RPMI7951 (cell line): ENCODE measurements around the gene SSC5D. TPM values are rescaled to one million over a fixed set of nuclear protein-coding genes. Genes with fewer than 3 reads are reported as not detected.

Experiments
- DNase-seq: peaks from one replicate; pipeline ENCODE4 v3.0.0-alpha.2; 2012; ENCODE audit warnings: low read depth
- total RNA-seq: library from RNA; depleted of rRNA; stranded (reverse); fragments of >200 nt; shearing (Covaris generic); gene quantifications from 2 replicates; pipeline ENCODE4 v1.2.3, GENCODE V29; 2014

Gene SSC5D
- total RNA-seq, 1 experiment from 2014 or later, result 3.2 TPM

DNA sequence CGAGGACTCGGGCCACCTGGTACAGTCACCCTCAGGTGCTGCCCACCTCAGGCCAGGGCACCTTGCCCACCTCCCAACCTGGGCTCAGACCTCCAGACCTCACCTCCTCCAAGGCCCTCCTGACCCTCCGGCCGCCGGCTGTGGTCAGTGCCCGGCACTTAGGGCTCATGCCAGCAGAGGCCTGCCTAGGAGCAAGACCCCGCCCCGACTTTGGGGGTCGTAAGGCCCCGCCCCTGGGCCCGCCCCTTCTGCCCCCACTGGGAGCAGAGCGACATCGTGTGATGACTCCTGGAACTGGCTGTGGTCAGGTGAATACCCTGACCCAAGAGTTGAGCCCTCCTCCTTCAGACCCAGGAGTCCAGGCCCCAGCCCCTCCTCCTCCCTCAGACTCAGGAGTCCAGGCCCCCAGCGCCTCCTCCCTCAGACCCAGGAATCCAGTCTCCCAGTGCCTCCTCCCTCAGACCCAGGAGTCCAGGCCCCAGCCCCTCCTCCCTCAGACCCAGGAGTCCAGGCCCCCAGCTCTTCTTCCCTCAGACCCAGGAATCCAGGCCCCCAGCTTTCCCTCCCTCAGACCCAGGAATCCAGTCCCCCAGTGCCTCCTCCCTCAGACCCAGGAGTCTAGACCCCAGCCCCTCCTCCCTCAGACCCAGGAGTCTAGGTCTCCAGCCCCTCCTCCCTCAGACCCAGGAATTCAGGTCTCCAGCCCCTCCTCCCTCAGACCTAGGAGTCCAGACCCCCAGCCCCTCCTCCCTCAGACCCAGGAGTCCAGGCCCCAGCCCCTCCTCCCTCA, 48.9 kb downstream of the SSC5D start, which contains the start of gene SBK2:
Gene SBK2 (minus strand): TSS at position 183 of the 790 bp plus-strand sequence. CDS start 839 bp downstream, outside the sequence.
- no peak for DNase-seq

DNA sequence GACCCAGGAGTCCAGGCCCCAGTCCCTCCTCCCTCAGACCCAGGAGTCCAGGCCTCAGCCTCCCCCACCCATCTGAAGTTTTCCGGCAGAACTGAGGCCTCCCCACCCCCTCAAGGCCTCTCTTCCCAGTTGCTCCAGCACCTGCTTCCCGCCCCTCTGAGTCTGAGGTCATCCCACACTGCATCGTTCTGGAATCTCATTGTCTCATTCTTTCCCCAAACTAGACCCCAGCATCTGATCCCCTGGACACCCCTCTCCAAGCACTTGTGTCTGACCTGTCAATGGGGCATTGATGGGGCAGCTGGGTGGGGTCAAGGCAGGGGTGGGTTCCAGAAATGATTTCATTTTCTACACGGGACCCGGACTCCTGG, 49.5 kb downstream of the SSC5D start:
- DNase-seq, result no peak

DNA sequence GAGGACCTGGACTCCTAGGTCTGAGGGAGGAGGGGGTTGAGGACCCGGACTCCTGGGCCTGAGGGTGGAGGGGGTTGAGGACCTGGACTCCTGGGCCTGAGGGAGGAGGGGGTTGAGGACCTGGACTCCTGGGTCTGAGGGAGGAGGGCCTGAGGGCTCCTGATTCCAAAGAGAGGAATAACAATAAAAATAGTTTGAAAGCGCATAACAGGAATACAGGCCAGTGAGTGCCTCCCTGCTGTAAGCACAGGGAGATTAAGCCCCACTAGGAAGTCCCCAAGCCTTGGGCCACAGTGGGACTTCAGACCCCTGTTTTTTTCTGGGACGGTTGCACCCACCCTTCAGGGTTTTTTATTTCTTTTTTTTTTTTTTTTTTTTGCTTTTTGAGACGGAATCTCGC, 49.9 kb downstream of the SSC5D start:
- no peak for DNase-seq

DNA sequence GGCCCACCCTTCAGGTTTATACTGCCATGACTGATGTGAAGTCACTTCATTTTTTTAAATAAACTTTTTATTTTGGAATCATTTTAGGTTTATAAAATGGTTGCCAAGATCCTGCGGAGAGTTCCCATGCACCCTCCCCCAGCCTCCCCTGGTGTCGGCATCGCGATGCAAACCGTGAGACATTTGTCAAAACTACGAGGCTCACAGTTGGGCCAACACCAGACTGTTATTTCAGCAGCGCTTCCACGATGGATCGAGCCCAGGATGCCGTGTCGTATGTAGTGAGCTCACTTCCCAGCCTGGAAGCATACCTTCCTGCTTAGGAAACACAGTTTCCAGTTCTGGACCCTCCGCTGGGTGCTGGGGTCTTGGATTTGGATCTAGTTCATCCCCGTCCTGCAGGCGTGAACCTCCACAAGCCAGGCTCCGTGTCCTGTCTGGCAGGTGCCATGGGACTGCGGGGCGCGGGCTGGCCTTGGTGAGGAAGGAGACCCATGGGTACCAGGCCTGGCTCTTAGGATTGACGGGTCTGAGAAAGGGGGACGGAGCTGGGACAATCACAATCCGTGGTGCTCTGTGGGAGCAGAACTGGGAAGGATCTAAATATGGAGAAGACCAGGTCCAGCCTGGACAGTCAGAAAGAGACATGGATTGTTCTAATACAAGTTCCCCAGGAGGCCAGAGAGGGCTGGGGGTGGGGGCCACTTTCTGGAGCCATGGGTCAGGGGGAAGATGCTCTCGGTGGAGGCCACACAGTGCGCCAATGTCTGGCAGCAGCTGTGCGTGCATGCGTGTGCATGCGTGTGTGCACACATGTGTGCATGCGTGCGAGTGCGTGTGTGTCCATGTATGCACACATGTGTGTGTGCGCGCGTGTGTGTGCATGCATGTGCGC, 51.1 kb downstream of the SSC5D start:
- no peak for DNase-seq

DNA sequence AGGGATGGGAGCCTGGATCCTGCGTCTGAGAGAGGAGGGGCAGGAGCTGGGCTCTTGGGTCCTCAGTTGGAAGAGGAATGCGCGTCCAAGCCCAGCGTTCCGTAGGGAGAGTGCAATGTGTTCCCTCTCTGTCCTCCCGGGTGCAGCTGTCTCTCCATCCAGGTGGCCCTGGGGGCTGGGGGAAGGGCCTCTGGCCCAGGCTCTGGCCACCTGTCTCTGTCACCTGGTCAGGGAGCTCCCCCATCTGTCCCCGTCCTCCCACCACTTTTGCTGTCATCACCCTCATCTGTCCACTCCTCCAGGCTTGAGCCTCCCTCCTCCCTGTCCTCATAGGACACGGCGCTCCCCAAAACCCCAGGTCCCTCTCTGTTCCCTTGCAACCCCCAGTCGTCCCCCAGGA, 52.4 kb downstream of the SSC5D start:
- no peak for DNase-seq

DNA sequence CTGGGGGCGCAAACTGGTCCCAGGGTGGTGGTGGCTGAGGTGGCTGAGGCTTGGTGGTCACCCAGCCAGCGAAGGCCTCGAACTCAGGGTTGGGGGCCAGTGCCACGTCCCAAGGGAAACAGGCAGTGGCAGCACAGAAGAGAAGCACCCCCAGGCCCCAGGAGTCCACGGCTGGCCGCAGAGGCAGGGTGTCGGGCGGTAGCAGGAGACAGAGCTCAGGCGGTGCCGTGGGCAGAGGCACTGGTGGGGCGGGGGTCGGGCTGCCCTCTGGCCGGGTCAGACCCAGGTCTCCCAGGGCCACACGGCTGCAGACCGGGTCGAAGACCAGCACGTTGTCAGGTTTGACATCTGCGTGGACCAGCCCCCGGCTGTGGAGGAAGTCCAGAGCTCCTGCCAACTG, 52.9 kb downstream of the SSC5D start:
- no peak for DNase-seq

DNA sequence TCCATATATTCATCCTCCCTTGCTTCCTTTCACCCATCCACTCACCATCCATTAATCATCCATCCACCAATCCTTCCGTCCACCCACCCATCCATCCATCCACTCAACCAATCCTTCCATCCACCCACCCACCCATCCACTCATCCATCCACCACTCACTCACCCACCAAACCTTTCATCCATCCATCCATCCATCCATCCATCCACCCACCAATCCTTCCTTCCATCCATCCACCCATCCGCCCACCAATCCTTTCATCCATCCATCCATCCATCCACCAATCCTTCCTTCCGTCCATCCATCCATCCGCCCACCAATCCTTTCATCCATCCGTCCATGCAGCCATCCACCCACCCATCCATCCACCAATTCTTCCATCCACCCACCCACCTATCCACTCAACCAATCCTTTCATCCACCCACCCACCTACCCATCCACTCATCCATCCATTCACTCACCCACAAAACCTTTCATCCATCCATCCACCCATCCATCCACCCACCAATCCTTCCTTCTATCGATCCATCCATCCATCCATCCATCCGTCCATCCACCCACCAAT, 54.1 kb downstream of the SSC5D start:
- no peak for DNase-seq

DNA sequence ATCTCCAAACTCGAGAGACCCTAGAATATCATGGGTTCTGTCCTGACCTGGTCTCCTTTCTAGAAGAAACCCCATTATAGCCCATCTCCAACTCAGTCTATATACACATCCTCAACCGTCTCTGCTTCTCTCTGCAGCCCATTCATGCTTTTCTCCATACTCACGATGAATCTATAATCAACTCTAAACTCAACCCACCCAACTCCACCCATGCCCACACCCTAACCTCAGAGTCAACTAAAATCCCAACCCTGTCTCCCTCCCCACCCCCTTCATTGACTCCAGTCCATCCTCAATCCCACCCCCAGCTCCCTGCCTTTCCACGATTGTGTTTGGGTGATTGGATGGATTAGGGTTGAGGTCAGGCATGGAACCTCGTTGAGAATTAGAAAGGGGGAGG, 55.3 kb downstream of the SSC5D start:
- DNase-seq, result no peak

DNA sequence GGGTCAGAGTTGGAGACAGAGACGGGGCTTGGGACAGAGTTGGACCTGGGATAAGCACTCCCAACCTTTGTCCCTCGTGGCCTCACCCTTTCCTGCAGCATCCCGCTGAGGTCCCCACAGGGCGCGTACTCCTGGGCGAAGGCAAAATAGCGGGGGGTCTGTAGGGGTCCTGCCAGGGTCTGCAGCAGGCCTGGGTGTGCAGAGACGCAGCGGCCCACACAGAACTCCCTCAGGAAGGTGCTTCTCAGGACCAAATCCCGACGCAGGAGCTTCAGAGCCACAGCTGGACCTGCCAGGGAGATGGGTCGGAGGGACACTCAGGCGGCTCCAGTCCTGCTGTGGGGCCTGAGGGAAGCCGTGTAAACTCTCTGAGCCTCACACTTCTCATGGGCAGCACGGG, 55.8 kb downstream of the SSC5D start:
- DNase-seq, result no peak

DNA sequence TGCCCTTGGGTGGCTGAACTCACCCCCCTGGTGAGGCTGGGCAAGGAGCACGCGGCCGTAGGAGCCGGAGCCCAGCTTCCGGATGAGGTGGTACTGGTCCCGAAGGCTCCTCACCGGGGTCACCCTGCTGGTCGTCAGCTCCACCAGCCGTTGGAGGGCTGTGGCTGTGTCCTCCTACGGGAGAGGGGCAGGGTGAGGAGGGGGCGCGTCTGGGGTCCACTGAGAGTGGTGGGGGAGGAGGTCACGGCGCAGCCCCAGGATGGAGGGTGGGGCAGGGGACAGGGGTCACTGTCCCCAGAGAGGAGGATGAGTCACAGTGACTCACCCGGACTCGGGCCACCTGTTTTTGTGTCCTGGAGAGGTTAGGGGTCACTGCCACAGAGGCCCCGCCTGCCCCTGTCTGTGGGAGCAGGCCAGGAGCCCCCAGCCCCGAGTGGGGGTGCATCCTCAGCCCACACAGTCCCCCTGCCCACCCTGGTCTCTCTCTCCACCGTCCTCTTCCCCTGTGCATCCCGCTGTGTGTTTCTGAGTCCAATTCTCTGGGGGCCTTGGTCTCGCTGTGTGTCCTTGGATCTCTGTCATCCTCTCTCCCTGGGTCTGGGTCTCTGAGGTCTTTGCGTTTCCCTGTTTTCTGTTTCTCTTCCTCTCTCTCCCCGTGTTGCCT, 56.7 kb downstream of the SSC5D start:
- peak; percentile 38 for DNase-seq

DNA sequence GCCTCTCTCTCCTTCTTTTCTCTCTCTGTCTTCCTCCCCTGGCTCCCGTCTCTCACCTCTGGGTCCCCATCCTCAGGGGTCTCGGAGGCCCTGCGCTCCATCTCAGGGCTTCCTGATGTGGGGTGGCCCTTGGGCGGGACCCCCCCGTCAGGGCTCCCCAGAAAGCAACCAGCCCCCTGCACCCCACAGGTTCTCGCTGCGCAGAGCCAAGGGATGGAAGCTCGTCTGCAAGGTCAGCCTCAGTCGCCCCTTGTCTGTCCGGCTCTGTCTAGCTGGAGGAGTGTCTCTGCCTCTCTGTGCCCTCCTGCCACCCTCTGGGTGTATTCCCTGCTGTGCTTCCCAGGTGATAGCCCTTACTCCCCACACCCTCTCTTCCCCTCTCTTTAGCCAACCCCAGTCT, 57.2 kb downstream of the SSC5D start, which contains the start of gene SBK3:
Gene SBK3 (minus strand): TSS at position 101 of the 400 bp plus-strand sequence. CDS start 0 bp downstream, at position 101.
- no peak for DNase-seq

DNA sequence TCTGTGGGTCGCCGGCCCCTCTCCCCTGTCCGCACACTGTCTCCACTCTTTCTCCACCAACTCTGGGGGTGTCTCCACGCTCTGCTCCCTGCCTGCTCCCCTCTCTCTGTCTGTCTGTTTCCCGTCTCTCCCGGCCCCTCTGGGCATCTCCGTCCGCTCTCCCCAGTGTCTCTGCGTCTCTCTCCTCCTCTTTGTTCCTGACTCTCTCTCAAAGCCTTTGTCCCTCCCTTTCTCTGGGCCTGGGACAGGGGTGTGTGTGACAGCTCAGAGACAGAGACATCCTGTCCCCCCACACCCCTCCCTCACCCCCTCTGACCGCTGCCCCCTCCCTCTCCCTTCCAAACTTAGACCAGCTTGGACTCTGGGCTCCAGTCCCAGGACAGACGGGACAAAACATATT, 57.8 kb downstream of the SSC5D start:
- no peak for DNase-seq

DNA sequence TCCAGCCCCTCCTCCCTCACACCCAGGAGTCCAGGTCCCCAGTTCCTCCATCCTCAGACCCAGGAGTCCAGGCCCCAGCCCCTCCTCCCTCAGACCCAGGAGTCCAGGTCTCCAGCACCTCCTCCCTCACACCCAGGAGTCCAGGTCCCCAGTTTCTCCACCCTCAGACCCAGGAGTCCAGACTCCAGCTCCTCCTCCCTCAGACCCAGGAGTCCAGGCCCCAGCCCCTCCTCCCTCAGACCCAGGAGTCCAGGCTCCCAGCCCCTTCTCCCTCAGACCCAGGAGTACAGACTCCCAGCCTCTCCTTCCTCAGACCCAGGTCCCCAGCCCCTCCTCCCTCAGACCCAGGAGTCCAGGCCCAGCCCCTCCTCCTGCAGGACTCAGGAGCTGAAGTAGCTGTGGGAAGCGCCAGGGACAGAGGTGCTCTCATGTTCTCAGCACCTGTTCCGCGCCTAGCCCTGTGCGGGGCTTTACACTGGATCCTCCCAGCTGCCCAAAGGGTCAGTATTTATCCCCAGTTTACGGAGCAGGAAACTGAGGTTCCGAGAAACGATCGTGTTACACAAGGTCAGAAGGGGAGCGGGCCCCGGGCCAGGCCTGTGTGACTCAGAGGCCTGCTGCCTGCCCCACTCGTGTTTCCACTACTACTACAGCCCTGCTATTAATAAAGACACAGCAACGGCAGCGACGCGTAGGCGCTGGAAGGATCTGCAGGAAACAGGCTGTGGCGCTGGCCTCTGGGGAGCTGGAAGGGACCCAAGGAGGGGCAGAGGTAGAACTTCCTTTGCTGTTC, 58.8 kb downstream of the SSC5D start:
- peak; percentile 86 for DNase-seq

DNA sequence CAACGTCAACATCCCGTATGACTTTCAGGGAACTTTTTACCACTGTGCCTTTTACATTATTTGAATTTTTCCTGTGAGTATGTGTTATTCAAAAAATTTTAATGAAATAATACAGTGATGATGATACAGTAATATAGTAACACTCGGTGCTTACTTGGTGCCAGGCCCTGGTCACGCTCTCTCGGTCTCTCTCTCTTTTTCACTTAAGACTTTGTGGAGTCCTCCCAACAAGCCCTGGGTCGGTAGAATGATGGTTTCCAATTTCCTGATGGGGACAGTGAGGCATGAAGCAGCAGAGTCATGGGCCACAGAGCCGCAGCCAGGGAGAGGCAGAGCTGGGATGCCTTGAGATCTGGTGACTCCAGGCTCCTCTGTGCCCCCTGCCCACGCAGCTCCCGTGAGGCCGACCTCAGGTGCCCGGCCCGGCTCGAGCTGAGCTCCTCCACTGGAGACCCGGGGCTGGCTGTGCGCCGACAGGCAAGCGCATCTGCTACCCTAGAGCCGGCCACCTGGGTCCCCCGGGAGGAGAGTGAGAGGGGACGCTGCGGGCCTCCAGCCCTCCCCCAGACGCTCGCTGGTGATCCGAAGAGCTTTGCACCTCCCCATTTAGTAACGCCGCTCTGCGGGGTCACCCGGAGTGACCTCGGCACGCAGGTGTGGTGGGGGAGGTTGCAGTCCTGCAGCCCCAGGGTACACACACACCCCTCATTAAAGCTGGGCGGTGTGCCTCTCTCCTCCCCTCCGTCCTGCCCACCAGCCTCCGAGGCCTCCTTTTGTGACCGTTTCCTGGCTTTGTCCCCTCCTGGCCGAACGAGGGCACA, 61.5 kb downstream of the SSC5D start:
- peak; percentile 54 for DNase-seq

DNA sequence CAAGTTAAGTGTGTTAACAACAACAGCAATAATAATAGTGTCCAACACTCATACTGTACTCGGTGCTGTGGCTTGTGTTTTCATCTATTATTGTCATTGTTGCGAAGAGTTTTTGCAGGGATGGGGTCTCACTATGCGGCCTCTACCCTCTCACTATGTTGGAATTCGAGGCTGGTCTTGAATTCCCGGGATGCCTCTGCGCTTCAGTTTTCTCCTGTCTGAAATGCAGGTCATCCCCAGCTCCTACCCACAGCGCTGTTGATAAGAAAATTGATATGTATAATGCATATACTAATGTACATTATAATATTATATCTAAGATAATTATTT, 62.0 kb downstream of the SSC5D start:
- DNase-seq, result no peak

DNA sequence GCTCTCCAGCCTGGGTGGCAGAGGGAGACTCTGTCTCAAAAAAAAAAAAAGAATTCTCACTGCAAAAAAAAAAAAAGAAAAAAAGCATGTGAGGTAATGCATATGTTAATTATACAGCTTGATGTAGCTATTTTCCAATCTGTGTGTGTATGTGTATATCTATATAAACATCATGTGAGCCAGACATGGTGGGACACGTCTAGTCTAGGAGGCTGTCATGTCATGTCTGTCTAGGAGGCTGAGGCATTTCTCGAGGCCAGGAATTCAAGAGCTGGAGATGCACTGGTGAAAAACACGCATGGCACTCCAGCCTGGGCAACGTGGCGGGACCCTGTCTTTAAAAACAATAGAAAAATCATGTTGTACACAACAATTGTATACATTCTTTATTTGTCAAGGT, 64.0 kb downstream of the SSC5D start:
- no peak for DNase-seq

DNA sequence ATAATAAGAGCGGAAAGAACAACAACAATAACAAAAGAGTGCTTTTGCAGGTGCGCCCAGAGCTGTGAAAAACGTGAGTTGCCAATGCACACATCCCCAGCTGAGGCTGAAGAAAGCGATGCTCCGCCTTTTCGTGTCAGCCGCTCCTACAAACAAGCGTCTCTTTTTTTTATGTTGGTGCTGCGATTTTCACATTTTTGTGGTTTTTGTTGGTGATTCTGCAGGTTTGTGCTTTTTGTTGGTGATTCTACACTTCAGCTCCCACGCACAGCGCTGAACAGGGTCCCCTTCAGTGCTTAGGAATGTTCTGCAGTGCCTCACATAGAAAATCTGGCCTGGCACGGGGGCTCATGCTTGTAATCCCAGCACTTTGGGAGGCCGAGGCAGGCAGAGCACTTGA, 64.4 kb downstream of the SSC5D start:
- peak; percentile 66 for DNase-seq

DNA sequence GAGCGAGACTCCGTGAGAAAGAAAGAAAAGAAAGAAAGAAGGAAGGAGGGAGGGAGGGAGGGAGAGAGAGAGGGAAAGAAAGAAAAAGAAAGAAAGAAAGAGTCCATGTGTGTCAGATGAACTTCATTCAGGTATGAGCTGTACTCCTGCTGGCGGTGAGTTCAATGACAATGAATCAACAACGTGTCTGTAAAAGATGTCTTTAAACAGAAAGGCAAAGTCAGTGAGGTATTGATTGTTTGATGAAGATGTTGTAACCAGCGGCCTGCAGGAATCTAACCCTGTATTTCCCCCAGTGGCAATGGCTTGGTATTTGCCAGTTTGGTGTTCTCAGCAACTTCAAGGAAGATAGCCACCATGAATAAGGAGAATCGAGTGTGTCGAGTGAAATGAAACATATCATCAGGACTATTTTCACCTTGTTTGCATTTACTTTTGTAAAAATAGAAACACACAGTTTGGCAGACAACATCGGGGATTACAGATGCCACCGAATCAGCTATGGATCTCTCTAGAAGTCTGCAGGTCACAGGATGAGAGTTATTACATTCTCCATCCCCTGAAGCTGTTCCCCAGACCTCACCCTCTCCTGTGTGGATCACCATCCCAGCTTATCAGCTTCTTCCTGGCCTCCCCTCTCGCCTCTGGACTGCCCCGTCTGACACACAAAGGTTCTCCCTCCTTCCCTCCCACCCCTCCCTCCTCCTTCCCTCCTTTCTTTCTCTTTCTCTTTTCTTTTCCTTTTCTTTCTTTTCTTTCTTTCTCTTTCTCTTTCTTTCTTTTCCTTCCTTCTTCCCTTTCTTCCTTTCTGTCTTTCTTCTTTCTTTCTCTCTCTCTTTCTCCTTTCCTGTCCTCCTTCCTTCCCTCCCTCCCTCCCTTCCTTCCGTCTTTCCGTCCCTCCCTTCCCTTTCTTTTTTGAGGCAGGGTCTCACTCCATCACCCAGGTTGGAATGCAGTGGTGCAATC, 65.3 kb downstream of the SSC5D start:
- no peak for DNase-seq

DNA sequence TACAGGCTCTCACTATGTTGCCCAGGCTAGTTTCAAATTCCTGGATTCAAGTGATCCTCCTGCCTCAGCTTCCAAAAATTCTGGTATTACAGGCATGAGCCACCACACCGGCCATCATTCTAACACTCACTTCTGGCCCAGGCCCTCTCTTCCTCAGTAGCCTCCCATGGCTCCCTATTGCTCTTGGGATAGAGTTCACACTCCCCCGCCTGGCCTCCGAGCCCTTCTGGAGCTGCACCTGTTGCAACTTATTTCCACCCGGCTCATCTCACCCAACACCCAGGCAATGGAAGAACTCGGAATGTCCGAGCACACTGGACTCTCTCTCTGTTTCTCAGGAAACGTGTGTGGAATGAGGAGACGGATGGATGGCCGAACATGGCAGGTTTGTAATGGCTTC, 66.1 kb downstream of the SSC5D start:
- no peak for DNase-seq
